PFSK-1 (cell line): ENCODE data around the gene ENO1.

Source experiments
- FOXP2 ChIP-seq: optimal IDR thresholded peaks from 2 replicates; pipeline ENCODE3; 2011; ENCODE audit warnings: borderline replicate concordance, control low read depth, inconsistent platforms; ENCODE audit not compliant: insufficient read depth; ENCODE audit errors: extremely low read length, extremely low read depth
- POLR2AphosphoS5 ChIP-seq: IDR thresholded peaks from 2 replicates; pipeline ENCODE4 v1.6.1; 2012; ENCODE audit warnings: low read depth, mild to moderate bottlenecking, control low read depth, low read length, moderate library complexity
- SIN3A ChIP-seq: IDR thresholded peaks from 2 replicates; pipeline ENCODE4 v1.6.1; 2012; ENCODE audit warnings: mild to moderate bottlenecking, low read length, moderate library complexity, borderline replicate concordance; ENCODE audit not compliant: insufficient read depth
- TAF1 ChIP-seq: IDR thresholded peaks from 2 replicates; pipeline ENCODE4 v1.6.1; 2012; ENCODE audit warnings: low read length, control low read depth, borderline replicate concordance; ENCODE audit not compliant: insufficient read depth
- TF ChIP-seq, protein P1 (sequence below), 2 experiments: IDR thresholded peaks; 2 replicates each; pipeline versions ENCODE4 v1.6.1 to v1.8.0; 2011 to 2012; ENCODE audit warnings: low read depth in 2 of 2, low read length in 2 of 2, control low read depth in 1 of 2, inconsistent platforms in 1 of 2, mild to moderate bottlenecking in 1 of 2, moderate library complexity in 1 of 2; ENCODE audit not compliant: insufficient read depth in 1 of 2

Gene ENO1

DNA sequence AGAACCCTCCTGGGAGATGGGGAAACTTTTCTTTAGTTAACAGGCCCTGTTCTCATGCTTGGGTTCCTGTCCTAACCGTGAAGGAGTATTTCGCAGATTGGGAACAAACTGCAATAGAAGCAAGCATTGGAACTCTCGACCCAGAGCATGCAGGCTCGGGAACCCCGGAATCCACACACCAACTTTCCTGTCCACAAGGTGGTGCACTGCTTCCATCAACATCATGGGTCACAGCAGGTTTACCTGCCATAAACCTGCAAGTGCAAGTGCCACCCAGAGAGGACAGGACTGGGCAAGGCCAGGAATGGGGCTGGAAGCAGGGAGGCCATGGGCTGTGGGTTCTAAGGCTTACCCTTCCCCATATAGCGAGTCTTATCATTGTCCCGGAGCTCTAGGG, 6.9 kb downstream of the ENO1 start:
- TF ChIP-seq POLR2AphosphoS5 (no peak), TAF1 (no peak), SIN3A (no peak), FOXP2 (no peak)
- TF ChIP-seq, protein P1, sequence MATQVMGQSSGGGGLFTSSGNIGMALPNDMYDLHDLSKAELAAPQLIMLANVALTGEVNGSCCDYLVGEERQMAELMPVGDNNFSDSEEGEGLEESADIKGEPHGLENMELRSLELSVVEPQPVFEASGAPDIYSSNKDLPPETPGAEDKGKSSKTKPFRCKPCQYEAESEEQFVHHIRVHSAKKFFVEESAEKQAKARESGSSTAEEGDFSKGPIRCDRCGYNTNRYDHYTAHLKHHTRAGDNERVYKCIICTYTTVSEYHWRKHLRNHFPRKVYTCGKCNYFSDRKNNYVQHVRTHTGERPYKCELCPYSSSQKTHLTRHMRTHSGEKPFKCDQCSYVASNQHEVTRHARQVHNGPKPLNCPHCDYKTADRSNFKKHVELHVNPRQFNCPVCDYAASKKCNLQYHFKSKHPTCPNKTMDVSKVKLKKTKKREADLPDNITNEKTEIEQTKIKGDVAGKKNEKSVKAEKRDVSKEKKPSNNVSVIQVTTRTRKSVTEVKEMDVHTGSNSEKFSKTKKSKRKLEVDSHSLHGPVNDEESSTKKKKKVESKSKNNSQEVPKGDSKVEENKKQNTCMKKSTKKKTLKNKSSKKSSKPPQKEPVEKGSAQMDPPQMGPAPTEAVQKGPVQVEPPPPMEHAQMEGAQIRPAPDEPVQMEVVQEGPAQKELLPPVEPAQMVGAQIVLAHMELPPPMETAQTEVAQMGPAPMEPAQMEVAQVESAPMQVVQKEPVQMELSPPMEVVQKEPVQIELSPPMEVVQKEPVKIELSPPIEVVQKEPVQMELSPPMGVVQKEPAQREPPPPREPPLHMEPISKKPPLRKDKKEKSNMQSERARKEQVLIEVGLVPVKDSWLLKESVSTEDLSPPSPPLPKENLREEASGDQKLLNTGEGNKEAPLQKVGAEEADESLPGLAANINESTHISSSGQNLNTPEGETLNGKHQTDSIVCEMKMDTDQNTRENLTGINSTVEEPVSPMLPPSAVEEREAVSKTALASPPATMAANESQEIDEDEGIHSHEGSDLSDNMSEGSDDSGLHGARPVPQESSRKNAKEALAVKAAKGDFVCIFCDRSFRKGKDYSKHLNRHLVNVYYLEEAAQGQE (IDR thresholded peaks at IDR 0.05; ENCODE audit: insufficient read depth in 1 of 2, low read depth in 2 of 2, low read length in 2 of 2), result no peak

DNA sequence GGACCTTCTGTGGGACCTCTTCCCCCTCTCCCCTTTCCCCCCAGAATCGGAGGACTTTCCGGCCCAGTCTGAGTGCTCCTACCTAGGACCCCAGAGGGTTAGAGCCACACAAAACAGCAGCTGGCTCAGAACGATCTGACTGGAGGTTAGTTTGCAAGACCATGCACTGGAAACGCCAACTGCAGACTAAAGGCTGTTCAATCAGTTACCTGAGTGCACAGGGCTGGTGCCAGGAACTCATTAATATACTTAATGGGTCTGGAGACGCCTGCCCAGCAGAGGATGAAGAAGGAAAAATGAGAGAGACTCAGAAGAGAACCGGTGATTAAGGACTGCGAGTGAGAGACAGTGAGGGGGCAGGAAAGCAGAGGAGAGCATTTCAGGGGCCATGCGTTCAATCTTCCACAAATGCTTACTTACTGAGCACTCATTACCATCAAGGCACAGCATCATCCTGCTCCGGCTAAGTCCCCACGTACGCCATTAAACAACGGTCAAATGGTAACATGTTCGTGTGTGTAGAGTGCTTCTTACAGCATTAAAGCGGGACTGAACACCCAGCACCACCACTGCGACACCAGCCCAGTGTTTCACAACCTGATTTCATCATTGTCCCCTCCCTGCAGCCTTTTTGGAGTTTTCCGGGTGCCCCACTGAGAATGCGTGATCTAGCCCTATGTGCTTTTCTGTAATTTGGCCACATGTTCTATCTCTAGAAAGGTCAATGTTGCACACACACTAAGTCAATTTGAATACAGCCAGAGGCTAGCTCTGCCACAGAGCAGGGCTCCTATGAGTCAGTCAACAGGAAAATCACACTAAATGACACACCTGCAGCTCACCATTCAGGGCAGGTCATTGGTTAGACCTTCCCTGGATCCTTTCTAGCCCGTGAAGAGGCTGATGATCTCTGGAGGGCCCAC, 7.6 kb downstream of the ENO1 start:
- TF ChIP-seq, protein P1 (IDR thresholded peaks at IDR 0.05; ENCODE audit: insufficient read depth in 1 of 2, low read depth in 2 of 2, low read length in 2 of 2), result no peak
- TF ChIP-seq POLR2AphosphoS5 (no peak; the same call in 1 of the 2 replicates), TAF1 (no peak), SIN3A (no peak), FOXP2 (no peak)

GRCh38 chr1:8870103-8870502, 8.4 kb downstream of the ENO1 start:
- TF ChIP-seq, protein P1 (IDR thresholded peaks at IDR 0.05; ENCODE audit: insufficient read depth in 1 of 2, low read depth in 2 of 2, low read length in 2 of 2), result no peak
- TF ChIP-seq TAF1 (no peak), FOXP2 (no peak)

GRCh38 chr1:8867878-8868567, 10.5 kb downstream of the ENO1 start:
- no peak for TF ChIP-seq TAF1
- TF ChIP-seq, protein P1 (IDR thresholded peaks at IDR 0.05; ENCODE audit: insufficient read depth in 1 of 2, low read depth in 2 of 2, low read length in 2 of 2), result no peak
- TF ChIP-seq SIN3A, result no peak
- peak; percentile 60; the same call in 1 of the 2 replicates for TF ChIP-seq POLR2AphosphoS5
